ENCODE data around the gene BCL11B. TPM values are rescaled to one million over a fixed set of nuclear protein-coding genes. Genes with fewer than 3 reads are reported as not detected.

Gene BCL11B
- total RNA-seq, 2 experiments from 2014 or later, result not detected

GRCh38 chr14:99163446-99163845, 108.6 kb downstream of the BCL11B start:
- Histone ChIP-seq H3K36me3 (ENCODE audit: insufficient read depth, low read length) (no peaks in the 10 kb centered on the region), H3K9me2 (ENCODE audit: insufficient read depth, low read length) (no peaks in the 10 kb centered on the region), H3K4me2 (ENCODE audit: low read length) (no peak overlapping the region), H3K79me2 (ENCODE audit: insufficient read depth, low read depth, low read length) (no peaks in the 10 kb centered on the region), H2AFZ (ENCODE audit: low read length) (no peak overlapping the region), H3K27ac (ENCODE audit: low read depth, low read length, poor library complexity, severe bottlenecking) (no peak overlapping the region), H3K9me3 (ENCODE audit: low read length) (no peaks in the 10 kb centered on the region), H3K4me3 (ENCODE audit: low read depth, low read length, poor library complexity, severe bottlenecking) (no peak overlapping the region), H3K4me1 (ENCODE audit: insufficient read depth, low read length, poor library complexity, severe bottlenecking) (no peaks in the 10 kb centered on the region), H4K20me1 (ENCODE audit: insufficient read depth, low read length) (no peaks in the 10 kb centered on the region)
- POLR2A ChIA-PET, result interaction anchor here (0.6 kb wide), 1 partner anchor 764 kb away, joined by 3 read pairs; no protein-coding TSS in a partner anchor
- BruUV-seq (replicated peaks), result no TSS peak
- intact Hi-C loops (cut with micrococcal nuclease; ENCODE audit: unreplicated experiment), result no loop called here
- no peak for DNase-seq (ENCODE audit: low spot score)
- TF ChIP-seq CTCF (conservative IDR thresholded peaks at IDR 0.05; ENCODE audit: low read length) (no peak), EZH2phosphoT487 (IDR thresholded peaks at IDR 0.05; ENCODE audit: borderline replicate concordance, low read depth, low read length) (no peak)
- CTCF ChIA-PET (ENCODE audit: unreplicated experiment), result no interaction called here

GRCh38 chr14:99159341-99160340, 112.4 kb downstream of the BCL11B start:
- no peak overlapping the region for H3K4me2 ChIP-seq (ENCODE audit: low read length)
- H3K9me3 ChIP-seq (ENCODE audit: low read length), result no peaks in the 10 kb centered on the region
- DNase-seq (ENCODE audit: low spot score), result no peak
- TF ChIP-seq CTCF (conservative IDR thresholded peaks at IDR 0.05; ENCODE audit: low read length) (no peak), EZH2phosphoT487 (IDR thresholded peaks at IDR 0.05; ENCODE audit: borderline replicate concordance, low read depth, low read length) (no peak)
- CTCF ChIA-PET (ENCODE audit: unreplicated experiment), result no interaction called here
- POLR2A ChIA-PET, result interaction anchor here (0.6 kb wide), 1 partner anchor 58 kb away, joined by 3 read pairs; no protein-coding TSS in a partner anchor
- H3K36me3 ChIP-seq (ENCODE audit: insufficient read depth, low read length), result no peaks in the 10 kb centered on the region
- H3K79me2 ChIP-seq (ENCODE audit: insufficient read depth, low read depth, low read length), result no peaks in the 10 kb centered on the region
- BruUV-seq (replicated peaks), result no TSS peak
- no peaks in the 10 kb centered on the region for H3K4me1 ChIP-seq (ENCODE audit: insufficient read depth, low read length, poor library complexity, severe bottlenecking)
- intact Hi-C loops (cut with micrococcal nuclease; ENCODE audit: unreplicated experiment), result no loop called here
- H3K27ac ChIP-seq (ENCODE audit: low read depth, low read length, poor library complexity, severe bottlenecking), result no peak overlapping the region
- no peak overlapping the region for H3K4me3 ChIP-seq (ENCODE audit: low read depth, low read length, poor library complexity, severe bottlenecking)
- H4K20me1 ChIP-seq (ENCODE audit: insufficient read depth, low read length), result no peaks in the 10 kb centered on the region
- no peak overlapping the region for H2AFZ ChIP-seq (ENCODE audit: low read length)
- H3K9me2 ChIP-seq (ENCODE audit: insufficient read depth, low read length), result no peaks in the 10 kb centered on the region

DNA sequence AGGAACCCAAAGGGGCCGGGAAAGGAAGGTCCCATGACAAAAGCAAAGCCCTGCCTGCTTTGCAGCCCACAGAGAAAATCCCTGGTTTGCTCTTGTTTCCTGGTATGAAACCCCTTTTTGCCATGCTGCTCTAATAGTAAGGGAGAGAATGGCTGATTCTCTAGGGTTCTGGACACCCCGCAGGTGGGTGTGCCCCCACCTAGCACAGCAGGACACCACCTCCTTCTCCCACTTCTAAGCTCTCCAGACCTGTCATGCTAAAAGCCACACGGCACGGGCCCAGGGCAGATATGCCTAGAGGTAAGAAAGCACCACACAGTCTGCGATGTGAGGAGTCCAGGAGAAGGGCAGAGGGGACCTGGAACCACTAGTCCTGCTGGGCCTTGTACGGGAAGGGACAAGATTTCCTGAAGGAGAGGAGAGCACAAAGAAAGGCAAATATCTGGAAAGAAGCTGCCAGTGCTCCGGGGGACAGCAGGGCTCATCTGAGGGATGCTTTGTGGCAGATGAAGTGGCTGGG, 113.3 kb downstream of the BCL11B start:
- TF ChIP-seq CTCF (conservative IDR thresholded peaks at IDR 0.05; ENCODE audit: low read length) (no peak), EZH2phosphoT487 (IDR thresholded peaks at IDR 0.05; ENCODE audit: borderline replicate concordance, low read depth, low read length) (no peak)
- Histone ChIP-seq H3K9me3 (ENCODE audit: low read length) (no peaks in the 10 kb centered on the region), H3K4me3 (ENCODE audit: low read depth, low read length, poor library complexity, severe bottlenecking) (no peak overlapping the region), H3K4me1 (ENCODE audit: insufficient read depth, low read length, poor library complexity, severe bottlenecking) (no peaks in the 10 kb centered on the region), H3K4me2 (ENCODE audit: low read length) (no peak overlapping the region), H3K27ac (ENCODE audit: low read depth, low read length, poor library complexity, severe bottlenecking) (no peak overlapping the region), H3K9me2 (ENCODE audit: insufficient read depth, low read length) (no peaks in the 10 kb centered on the region), H3K36me3 (ENCODE audit: insufficient read depth, low read length) (no peaks in the 10 kb centered on the region), H2AFZ (ENCODE audit: low read length) (no peak overlapping the region), H3K79me2 (ENCODE audit: insufficient read depth, low read depth, low read length) (no peaks in the 10 kb centered on the region), H4K20me1 (ENCODE audit: insufficient read depth, low read length) (no peaks in the 10 kb centered on the region)
- DNase-seq (ENCODE audit: low spot score), result no peak
- POLR2A ChIA-PET, result no interaction called here
- intact Hi-C loops (cut with micrococcal nuclease; ENCODE audit: unreplicated experiment), result no loop called here
- BruUV-seq (replicated peaks), result no TSS peak
- CTCF ChIA-PET (ENCODE audit: unreplicated experiment), result no interaction called here

Measured in OCI-LY7 (cell line).